T-helper 2 cell treated with Interferon-gamma antibody and Interleukin-4, amounts not matched to agents 5 μg/mL and 100 μg/mL, for 36 hours (primary cell): ENCODE data around the gene LAMA2.

Experiments
- DNase-seq: peaks from one replicate; pipeline ENCODE4 v3.0.0; 2021; ENCODE audit warnings: low spot score
- H3K27ac Mint-ChIP-seq: one replicate; pipeline ENCODE4 v1.8.0; 2021; ENCODE audit warnings: mild to moderate bottlenecking, mixed read lengths
- H3K27me3 Mint-ChIP-seq: one replicate; pipeline ENCODE4 v1.8.0; 2021; ENCODE audit warnings: low read depth, mixed read lengths
- H3K36me3 Mint-ChIP-seq: one replicate; pipeline ENCODE4 v1.8.0; 2021; ENCODE audit warnings: low read depth, mixed read lengths
- H3K4me1 Mint-ChIP-seq: one replicate; pipeline ENCODE4 v1.8.0; 2021; ENCODE audit warnings: low read depth, mixed read lengths
- H3K4me3 Mint-ChIP-seq: one replicate; pipeline ENCODE4 v1.8.0; 2022; ENCODE audit warnings: mild to moderate bottlenecking, moderate library complexity, mixed read lengths
- H3K9me3 Mint-ChIP-seq: one replicate; pipeline ENCODE4 v1.8.0; 2021; ENCODE audit warnings: mixed read lengths

Gene LAMA2

GRCh38 chr6:129426343-129426742 lies 543.4 kb downstream of the LAMA2 start:
- no peaks in the 10 kb centered on the region for H3K4me1 Mint-ChIP-seq
- no peaks in the 10 kb centered on the region for H3K9me3 Mint-ChIP-seq
- H3K36me3 Mint-ChIP-seq: no peaks in the 10 kb centered on the region
- H3K4me3 Mint-ChIP-seq: no peak overlapping the region
- peaks cover 2% of the 10 kb centered on the region for H3K27me3 Mint-ChIP-seq
- no peak for DNase-seq
- no peak overlapping the region for H3K27ac Mint-ChIP-seq

- no peak overlapping the region for H3K4me3 Mint-ChIP-seq
- H3K27me3 Mint-ChIP-seq: peaks cover 9% of the 10 kb centered on the region
- no peak overlapping the region for H3K27ac Mint-ChIP-seq
- no peak for DNase-seq
- H3K4me1 Mint-ChIP-seq: no peaks in the 10 kb centered on the region
- H3K36me3 Mint-ChIP-seq: no peaks in the 10 kb centered on the region
- H3K9me3 Mint-ChIP-seq: no peaks in the 10 kb centered on the region
Observed at GRCh38 chr6:129429956-129430355, 547.0 kb downstream of the LAMA2 start.

DNA sequence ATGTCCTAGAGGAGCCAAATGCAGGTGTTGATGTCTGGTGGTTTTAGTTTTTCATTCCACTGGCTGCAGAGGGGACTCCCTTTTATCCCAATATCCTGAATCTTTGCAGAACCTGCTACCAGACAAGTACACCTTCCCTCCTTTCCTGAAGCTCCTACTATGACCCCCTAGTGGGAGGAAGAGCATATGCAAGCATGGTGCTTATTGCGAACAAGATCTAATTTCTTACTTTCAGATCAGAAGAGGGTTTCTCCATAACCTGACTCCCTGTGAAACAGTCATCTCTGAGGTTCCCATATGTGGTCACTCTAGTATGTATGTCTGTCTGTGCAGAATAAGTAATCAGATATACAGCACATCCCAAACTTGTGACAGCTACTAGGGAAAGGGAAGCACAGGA lies 549.8 kb downstream of the LAMA2 start:
- Mint-ChIP-seq H3K4me1 (no peaks in the 10 kb centered on the region), H3K27me3 (peaks cover 19% of the 10 kb centered on the region), H3K9me3 (no peaks in the 10 kb centered on the region), H3K36me3 (no peaks in the 10 kb centered on the region), H3K27ac (no peak overlapping the region), H3K4me3 (no peak overlapping the region)
- DNase-seq: no peak

- H3K4me3 Mint-ChIP-seq: no peak overlapping the region
- no peaks in the 10 kb centered on the region for H3K36me3 Mint-ChIP-seq
- no peaks in the 10 kb centered on the region for H3K4me1 Mint-ChIP-seq
- no peaks in the 10 kb centered on the region for H3K9me3 Mint-ChIP-seq
- H3K27ac Mint-ChIP-seq: no peak overlapping the region
- H3K27me3 Mint-ChIP-seq: peaks cover 19% of the 10 kb centered on the region
- no peak for DNase-seq
Observed at GRCh38 chr6:129434091-129434490, 551.2 kb downstream of the LAMA2 start.

- Mint-ChIP-seq H3K27me3 (peaks cover 8% of the 10 kb centered on the region), H3K27ac (no peak overlapping the region), H3K9me3 (no peaks in the 10 kb centered on the region), H3K4me3 (no peak overlapping the region), H3K4me1 (peaks cover 14% of the 10 kb centered on the region), H3K36me3 (no peaks in the 10 kb centered on the region)
- no peak for DNase-seq
Observed at GRCh38 chr6:129440691-129441090, 557.8 kb downstream of the LAMA2 start.

DNA sequence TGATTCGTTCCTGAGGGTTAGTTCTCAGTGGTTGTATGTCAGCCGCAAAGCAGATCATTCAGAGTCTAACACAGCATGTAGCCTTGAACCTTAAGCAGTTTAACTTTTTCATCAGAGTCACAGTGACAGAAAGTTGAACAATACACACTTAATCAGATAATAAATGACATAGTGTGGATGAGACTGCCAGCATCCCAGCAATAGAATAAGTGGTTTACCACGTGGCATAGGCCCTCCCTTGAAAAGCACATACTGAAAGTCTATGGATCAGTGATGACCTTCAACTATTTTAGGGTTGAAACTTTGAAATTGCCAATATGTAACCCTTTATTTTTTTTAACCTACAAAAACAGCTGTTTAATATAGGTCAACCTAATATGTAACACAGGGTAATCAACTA lies 561.7 kb downstream of the LAMA2 start:
- H3K4me3 Mint-ChIP-seq: no peak overlapping the region
- H3K27ac Mint-ChIP-seq: no peak overlapping the region
- H3K4me1 Mint-ChIP-seq: peaks cover 40% of the 10 kb centered on the region
- H3K36me3 Mint-ChIP-seq: peaks cover 2% of the 10 kb centered on the region
- H3K27me3 Mint-ChIP-seq: no peaks in the 10 kb centered on the region
- no peak for DNase-seq
- H3K9me3 Mint-ChIP-seq: no peaks in the 10 kb centered on the region

- Mint-ChIP-seq H3K4me1 (peaks cover 49% of the 10 kb centered on the region), H3K27me3 (no peaks in the 10 kb centered on the region), H3K27ac (no peak overlapping the region), H3K4me3 (no peak overlapping the region), H3K36me3 (peaks cover 2% of the 10 kb centered on the region), H3K9me3 (no peaks in the 10 kb centered on the region)
- DNase-seq: no peak
Observed at GRCh38 chr6:129446272-129447197, 563.6 kb downstream of the LAMA2 start.

DNA sequence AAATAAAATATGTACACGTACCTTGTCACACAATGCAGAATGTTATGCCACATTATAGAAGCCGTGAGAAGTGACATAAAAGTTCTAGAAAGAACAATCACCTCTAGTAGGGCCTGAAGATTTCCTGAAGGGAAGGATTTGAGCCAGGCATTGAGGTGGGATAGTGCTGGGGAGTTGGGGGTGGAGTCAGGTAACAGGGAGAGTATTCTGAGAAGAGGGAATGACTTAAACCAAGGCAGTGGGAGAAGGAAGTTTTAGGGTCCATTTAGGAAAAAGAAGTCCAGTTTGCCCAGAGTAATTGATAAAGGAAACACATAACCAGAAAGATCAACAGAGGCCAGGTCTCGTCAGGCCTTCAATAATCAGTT lies 564.2 kb downstream of the LAMA2 start:
- no peak overlapping the region for H3K4me3 Mint-ChIP-seq
- no peaks in the 10 kb centered on the region for H3K27me3 Mint-ChIP-seq
- H3K36me3 Mint-ChIP-seq: peaks cover 2% of the 10 kb centered on the region
- no peaks in the 10 kb centered on the region for H3K9me3 Mint-ChIP-seq
- peaks cover 49% of the 10 kb centered on the region for H3K4me1 Mint-ChIP-seq
- peak overlapping the region; percentile 7 for H3K27ac Mint-ChIP-seq
- DNase-seq: no peak

DNA sequence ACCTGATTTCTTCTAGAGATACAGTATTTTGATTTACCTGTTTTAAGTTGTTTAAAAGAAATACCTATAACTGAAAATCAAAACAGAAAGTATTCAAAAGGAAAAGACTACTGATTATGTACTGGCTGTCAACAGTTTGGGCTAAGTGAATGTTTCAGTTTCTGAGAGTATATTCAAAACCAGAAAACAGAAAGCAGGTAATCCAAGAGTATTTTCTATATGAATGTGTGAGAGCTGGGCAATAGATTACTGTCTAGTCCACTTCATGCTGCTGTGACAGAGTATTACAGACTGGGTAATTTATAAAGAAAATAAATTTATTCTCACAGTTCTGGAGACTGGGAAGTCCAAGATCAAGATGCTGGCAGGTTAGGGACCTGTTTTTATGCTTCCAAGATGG lies 566.0 kb downstream of the LAMA2 start:
- Mint-ChIP-seq H3K4me3 (peak overlapping the region; percentile 10), H3K4me1 (peaks cover 56% of the 10 kb centered on the region), H3K36me3 (peaks cover 2% of the 10 kb centered on the region), H3K27ac (no peak overlapping the region), H3K9me3 (no peaks in the 10 kb centered on the region), H3K27me3 (no peaks in the 10 kb centered on the region)
- DNase-seq: no peak

DNA sequence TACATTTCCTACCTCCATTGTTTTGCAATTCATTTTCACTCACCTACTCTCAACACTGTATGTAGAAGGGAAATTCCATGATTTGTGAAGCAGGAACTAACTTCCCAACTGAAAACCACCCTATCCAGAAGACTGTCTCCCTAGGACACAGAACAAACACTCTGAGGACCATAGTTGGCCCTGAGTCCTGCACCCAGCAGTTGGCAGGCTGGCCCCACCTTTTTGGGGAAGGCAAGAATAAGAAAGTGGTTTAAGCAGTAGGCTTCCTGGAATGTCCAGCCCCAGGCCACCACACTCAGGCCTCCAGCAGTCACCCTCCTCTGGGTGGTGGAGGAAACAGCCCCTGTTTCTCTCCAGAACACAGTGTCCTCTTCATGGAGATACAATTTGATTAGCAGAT lies 568.2 kb downstream of the LAMA2 start:
- H3K4me1 Mint-ChIP-seq: peaks cover 42% of the 10 kb centered on the region

DNA sequence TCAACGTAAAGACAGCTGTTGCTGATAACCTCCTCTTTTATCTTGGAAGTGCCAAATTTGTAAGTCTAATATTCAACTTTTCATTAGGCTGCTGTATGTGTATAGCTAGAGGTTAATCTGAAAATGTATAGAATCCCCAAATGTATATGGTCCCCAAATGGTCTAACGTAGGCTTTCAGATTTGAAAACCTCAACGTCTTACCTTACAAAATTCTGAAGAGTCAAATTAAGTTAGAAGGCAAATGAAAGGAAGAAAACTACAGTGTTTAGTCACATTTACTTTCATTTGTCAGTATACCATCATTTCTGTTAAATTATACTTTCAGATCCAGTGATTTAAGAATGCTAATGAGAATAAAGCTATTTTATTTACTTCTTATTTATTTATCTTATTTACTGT lies 570.1 kb downstream of the LAMA2 start:
- H3K36me3 Mint-ChIP-seq: no peaks in the 10 kb centered on the region
- H3K4me3 Mint-ChIP-seq: peak overlapping the region; percentile 44
- H3K27ac Mint-ChIP-seq: peak overlapping the region; percentile 10
- no peak for DNase-seq
- H3K27me3 Mint-ChIP-seq: peaks cover 7% of the 10 kb centered on the region
- H3K9me3 Mint-ChIP-seq: no peaks in the 10 kb centered on the region
- peaks cover 29% of the 10 kb centered on the region for H3K4me1 Mint-ChIP-seq

More for the DNA sequence above, 568.2 kb downstream of the LAMA2 start:
- Mint-ChIP-seq H3K27ac (no peak overlapping the region), H3K36me3 (peaks cover 2% of the 10 kb centered on the region), H3K9me3 (no peaks in the 10 kb centered on the region), H3K4me3 (no peak overlapping the region), H3K27me3 (peaks cover 2% of the 10 kb centered on the region)
- no peak for DNase-seq

- no peak for DNase-seq
- H3K9me3 Mint-ChIP-seq: no peaks in the 10 kb centered on the region
Observed at GRCh38 chr6:129454488-129454887, 571.5 kb downstream of the LAMA2 start.

DNA sequence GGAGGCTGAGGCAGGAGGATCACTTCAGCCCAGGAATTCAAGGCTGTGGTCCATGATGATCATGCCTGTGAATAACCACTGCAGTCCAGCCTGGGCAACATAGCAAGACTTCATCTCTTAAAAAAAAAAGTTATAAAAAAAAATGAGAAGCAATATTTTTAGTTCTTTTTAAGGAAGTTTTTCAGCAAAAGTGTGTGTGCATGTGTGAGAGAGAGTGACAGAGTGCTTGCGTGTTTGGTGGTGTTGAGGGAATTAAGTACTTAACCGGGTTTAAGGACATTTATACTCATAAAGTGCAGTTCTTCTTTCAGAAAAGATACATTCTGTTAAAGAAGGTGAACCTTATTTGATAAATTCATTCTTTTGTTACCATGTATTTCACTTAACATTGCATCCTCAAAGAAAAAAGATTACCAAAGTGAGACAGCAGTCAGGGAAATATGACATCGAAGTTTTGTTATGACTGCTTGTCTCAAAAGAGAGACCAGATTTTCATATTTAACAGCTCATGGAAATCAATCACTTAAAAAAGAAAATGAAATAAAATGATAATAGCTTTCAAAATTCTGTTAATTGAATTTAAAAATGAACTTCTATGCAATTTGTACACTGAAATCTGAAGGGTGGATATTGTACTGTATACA lies 572.3 kb downstream of the LAMA2 start:
- peaks cover 18% of the 10 kb centered on the region for H3K4me1 Mint-ChIP-seq
- H3K27me3 Mint-ChIP-seq: peaks cover 7% of the 10 kb centered on the region
- no peak for DNase-seq
- H3K36me3 Mint-ChIP-seq: no peaks in the 10 kb centered on the region
- H3K4me3 Mint-ChIP-seq: no peak overlapping the region
- H3K27ac Mint-ChIP-seq: no peak overlapping the region
- no peaks in the 10 kb centered on the region for H3K9me3 Mint-ChIP-seq

More at GRCh38 chr6:129454488-129454887, 571.5 kb downstream of the LAMA2 start:
- Mint-ChIP-seq H3K4me1 (peaks cover 22% of the 10 kb centered on the region), H3K27ac (no peak overlapping the region), H3K4me3 (no peak overlapping the region), H3K36me3 (no peaks in the 10 kb centered on the region), H3K27me3 (peaks cover 7% of the 10 kb centered on the region)

DNA sequence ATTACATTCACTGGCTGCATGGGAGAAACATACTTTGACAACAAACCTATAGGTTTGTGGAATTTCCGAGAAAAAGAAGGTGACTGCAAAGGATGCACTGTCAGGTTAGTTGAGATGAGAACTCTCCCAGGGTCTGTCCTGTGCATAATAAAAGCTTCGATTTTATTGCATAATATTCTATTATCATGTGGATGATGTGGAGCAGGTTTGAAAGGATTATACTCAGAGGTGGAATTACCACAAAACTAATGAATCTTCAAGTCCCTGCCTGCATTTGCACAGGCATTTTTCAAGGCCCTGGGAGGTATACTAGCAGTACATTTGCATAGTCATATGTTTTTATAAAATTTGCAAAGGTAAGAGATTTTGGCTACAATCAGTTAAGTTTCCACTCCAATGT lies 577.3 kb downstream of the LAMA2 start:
- peaks cover 7% of the 10 kb centered on the region for H3K27me3 Mint-ChIP-seq
- no peaks in the 10 kb centered on the region for H3K9me3 Mint-ChIP-seq
- no peak for DNase-seq
- no peak overlapping the region for H3K4me3 Mint-ChIP-seq
- no peak overlapping the region for H3K27ac Mint-ChIP-seq
- peaks cover under 1% of the 10 kb centered on the region for H3K4me1 Mint-ChIP-seq
- no peaks in the 10 kb centered on the region for H3K36me3 Mint-ChIP-seq
